GM18907 (cell line): ENCODE data around the gene RPS3.

ENCODE experiments used
- ATAC-seq: cut with Tn5 transposase; IDR thresholded peaks from one replicate; pipeline ENCODE4 v1.9.1; 2021; ENCODE audit warnings: mild to moderate bottlenecking, moderate library complexity; ENCODE audit not compliant: unreplicated experiment

Gene RPS3

GRCh38 chr11:75432911-75433321 is 33.6 kb downstream of the RPS3 start, which contains the start of gene KLHL35:
Gene KLHL35, minus strand, starts transcription at chr11:75433203. Its CDS starts 2,574 bp downstream, at chr11:75430629.
- no peak for ATAC-seq

DNA sequence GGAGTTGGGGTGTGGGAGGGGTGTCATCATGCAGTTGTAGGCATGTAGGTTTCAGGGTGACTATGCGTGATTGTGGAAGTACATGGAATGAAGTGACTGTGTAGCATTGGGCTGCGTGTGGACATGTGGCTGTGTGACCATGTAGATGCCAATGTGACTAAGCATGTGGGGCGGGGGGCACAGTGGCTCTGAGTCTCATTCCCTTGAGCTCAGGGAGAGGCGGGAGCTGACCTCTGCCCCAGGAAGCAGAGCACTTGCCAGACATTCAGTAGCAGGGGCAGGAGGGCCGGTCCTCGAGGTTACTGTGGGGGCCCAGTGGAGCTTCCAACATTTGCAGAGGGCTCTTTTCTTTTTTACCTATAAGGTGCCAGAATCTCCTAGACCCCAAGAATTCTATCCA is 34.1 kb downstream of the RPS3 start:
- no peak for ATAC-seq

GRCh38 chr11:75434051-75434450 is 34.7 kb downstream of the RPS3 start:
- no peak for ATAC-seq

- ATAC-seq: no peak
Measured at GRCh38 chr11:75434886-75435570, 35.7 kb downstream of the RPS3 start.

GRCh38 chr11:75435571-75435925 is 36.2 kb downstream of the RPS3 start:
- no peak for ATAC-seq

- no peak for ATAC-seq
Measured at GRCh38 chr11:75436806-75437205, 37.5 kb downstream of the RPS3 start.

DNA sequence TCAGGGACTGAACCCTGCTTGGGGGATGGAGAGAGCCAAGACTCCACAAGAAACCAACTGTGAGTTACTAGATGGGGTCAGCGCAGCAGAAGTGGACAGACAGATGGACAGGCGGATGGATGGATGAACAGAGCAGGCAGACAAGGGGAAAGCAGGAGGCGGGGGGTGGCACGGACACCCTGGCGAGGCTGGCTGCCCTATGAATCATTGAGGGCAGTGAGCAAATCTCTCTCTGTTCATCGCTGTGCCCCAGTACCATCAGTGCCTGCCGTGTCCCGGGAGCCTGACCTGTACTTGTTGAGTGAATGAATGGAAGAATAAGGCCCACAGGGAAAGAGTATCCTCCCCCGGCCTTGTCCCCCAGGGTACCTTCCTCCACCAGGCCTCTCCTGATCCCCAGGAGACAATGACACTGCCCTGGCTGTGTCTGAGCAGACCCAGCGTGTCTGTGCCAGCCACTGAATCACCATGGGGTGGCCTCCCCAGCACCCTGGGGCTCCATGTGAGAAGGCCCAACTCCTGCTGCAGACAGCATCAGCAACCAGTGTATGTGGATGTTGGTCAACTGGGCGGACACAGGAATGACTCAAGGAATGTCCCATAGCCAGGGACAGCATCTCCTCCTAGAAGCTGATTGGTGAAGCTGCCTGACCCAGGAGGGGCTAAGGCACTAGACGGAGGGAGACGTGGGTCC is 38.8 kb downstream of the RPS3 start:
- no peak for ATAC-seq

DNA sequence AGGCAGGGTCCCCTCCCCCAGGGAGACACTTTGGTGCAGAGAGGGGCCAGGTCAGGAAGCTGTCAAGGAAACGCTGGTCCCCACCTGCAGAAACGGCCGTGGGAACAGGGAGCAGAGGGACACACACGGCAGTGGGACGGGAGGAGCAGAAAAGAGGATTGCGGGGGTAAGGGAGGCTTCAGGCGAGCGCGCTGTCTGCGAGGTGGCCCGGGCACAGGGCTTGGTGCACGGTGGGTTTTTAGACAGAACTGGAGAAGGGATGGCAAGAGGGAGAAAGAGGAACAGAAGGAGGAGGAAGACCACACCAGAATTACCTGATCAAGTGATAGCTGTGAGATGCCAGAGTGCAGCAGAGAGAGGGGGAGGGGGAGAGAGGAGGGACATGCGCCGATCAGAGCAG is 39.7 kb downstream of the RPS3 start:
- no peak for ATAC-seq

DNA sequence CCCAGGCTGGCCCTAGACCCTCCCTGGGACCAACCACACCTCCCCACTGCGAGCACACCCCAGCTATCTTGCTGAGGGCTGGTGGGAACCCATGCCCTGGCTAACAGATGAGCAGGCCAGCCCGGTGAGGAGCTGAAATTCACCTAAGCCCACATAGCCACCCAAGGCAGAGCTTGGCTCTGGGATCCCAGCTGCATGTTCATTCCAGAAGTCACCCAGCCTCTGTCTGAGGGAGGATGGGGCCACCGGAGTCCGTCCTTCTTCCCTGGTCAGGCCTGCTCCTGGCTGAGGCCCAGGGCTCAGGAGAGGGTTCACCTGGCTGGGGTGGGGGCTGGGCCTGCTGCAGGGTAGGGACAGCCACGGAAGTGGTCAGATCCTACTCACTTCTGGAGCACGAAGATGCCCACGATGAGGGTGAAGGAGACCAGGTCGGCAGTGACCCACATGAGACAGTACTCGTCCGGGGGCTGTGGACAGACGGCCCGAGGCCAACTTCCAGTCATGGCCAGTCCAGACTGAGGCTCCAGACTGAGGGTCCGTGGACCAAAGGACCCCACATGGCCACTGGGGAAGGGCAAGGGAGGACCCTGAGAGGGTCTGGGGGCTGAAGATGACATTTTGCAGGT is 40.3 kb downstream of the RPS3 start:
- ATAC-seq: no peak

- ATAC-seq: no peak
Measured at GRCh38 chr11:75440960-75441803, 41.9 kb downstream of the RPS3 start.

DNA sequence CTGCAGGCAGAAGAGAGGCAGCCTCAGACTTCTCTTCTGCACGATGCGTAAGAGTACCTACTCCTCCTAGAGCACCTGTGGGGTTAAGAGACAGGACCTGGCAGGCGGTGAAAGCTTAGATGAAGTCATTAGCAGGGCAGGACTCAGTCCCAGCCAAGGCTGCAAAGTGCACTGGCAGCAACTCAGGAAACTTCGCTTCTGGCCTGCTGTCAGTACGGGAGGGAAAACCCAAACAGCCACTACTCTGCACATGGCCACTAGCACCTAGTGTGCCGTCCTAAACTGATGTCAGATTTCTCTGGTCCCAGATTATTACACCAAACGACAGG is 42.5 kb downstream of the RPS3 start:
- no peak for ATAC-seq

DNA sequence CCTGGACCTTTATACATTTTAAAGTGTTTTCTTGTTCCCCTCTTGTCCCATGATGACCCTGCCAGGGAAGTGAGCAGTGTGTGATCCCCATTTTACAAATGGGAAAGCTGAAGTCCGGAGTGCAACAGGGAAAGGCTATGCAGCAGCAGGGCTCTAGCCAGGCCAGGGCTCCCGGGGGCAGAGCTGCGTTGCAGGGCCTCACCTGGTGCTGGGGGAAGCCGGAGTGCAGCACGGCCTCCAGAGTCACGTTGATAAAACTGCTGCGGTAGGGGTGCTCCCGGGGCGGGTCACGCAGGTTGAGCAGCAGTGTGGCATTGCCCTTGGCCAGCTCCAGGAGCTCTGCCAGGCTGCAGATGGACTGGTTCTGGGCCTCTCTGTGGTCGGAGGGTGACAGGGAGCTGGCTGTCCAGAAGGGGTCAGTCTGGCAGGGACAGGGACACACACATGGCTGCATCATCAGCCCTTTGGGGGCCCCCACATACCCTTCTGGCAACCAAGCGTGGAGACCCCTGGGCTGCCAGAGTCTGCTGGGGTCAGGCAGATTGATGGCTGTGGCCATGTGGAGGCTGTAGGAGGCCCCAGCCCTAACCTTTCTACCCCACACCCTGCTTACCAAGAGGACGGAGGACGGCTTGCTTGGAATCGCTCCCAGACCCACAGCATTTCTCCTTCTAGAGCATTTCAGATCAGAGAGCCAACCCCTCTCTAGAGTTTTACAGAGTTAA is 43.0 kb downstream of the RPS3 start:
- no peak for ATAC-seq

DNA sequence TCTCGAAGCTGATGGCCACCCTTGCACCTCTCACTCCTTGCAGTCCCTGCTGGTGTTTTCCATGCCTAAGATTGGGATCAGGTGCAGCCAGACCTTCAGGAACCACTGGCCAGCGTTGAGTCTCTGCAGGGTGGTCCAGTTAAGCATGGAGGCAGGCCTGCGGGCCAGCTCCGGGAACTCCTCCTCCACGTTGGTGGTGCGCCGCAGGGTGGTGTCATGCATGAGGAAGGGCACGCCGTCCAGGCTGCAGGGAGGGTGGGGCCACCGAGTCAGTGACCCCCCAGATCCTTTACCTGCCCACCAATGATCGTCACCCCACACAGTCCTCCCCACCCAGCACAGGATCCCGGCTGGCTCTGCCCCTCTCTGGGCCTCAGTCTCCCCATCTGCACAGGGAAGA is 43.7 kb downstream of the RPS3 start:
- no peak for ATAC-seq

DNA sequence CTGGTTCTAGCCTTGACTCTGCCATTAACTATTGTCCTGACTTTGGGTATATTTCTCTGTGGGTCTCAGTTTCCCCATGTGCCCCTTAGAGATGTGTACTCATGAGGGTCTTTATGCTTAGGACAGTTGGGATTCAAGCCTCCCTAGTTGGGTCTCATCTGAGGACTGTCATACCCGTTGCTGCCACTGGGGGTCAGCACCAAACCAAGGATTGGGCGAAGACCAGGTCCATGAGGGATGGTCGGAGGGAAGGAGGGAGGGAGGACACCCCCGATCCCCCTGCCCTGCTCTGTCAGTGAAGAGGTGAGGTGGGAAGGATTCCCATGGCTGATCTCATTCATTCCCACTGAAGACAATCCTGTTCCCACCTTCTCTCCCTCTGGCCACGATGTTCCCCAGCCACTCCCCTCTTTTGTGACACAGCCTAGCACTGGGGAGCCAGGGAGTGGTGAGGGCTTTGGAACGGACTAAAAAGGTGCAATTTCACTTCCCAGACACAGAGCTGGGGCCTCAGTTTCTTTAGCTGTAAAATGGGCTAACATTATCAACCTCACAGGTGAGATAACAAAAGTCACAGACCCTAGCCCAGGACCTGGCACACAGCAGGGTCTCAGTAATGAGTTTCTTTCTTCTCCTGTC is 46.1 kb downstream of the RPS3 start:
- no peak for ATAC-seq

DNA sequence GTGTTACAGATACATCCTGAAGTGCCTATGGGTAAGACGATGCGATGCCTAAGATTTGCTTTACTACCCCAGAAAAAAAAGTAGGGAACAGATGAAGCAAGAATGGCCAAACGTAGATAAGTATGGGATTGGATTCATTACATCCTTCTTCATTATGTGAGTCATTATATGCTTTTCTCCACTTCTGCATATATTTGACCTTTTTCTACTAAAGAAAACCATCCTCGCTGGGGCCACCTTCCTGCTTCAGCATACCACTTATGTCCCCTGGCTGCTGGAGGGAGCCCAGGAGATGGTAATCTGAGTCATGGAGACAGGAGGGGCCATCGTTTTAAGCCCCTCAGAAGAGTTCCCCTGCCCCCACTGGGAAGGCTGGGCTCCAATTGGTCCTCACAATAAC is 48.1 kb downstream of the RPS3 start:
- ATAC-seq: no peak

DNA sequence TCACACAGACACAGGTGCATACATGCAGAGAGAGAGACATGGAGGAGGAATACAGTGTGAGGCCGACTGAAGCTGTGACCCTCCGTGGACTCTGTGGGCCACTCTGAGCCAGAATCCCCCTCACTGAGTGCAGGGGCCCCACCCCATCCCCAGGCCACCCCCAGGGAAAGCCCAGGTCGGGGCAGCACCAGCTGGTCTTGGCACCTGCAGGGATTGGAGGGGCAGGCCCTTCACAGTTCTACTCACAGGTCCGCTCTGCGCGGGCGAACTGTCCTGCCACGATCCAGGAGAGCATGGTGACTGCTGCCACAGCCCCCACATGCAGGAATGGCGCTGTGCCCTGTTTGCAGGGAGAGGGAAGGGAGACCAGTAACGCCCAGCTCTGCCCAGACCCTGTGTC is 50.0 kb downstream of the RPS3 start:
- no peak for ATAC-seq

DNA sequence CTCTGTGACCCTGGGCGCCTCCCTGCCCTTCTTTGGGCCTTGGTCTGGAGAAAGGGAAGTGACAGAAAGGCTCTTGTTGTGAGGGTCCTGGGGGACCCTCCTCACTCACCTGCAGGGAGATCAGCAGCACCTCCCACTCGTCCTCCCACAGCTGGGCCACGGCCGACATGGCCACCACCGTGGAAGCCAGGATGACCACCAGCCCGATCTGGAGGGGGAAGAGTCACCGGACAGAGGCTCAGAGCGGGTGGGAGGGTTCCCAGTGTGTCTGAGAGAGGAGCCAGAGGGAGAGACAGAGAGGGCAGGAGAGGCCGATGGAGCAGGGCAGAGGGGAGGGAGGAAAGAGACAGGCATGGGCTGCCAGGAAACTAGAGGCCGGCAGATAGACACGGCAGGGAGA is 50.5 kb downstream of the RPS3 start:
- ATAC-seq: no peak

DNA sequence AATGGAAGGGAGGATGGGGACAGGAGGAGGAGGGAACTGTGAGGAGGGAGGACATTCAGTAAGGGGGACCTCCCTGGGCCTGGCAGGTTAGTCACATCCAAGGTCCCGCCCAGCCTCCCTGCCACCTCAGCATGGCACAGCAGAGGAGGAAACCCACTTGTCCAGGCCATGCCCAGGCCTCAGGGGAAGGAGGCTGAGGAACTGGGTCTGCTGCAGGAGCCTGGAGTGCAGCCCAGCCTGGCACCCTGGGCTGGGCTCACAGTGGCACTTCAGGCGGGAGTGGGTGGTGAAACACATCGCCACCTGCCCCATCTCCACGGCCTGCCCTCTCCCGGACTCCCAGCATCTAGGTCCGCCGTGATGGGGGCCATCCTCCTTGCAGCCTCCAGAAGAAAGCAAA is 50.9 kb downstream of the RPS3 start:
- ATAC-seq: no peak

- ATAC-seq: no peak
Measured at GRCh38 chr11:75450826-75451821, 51.8 kb downstream of the RPS3 start.
